ENCODE results near the gene SEZ6. TPM values are rescaled to one million over a fixed set of nuclear protein-coding genes. Genes with fewer than 3 reads are reported as not detected.

SEZ6 gene
- total and polyA plus RNA-seq, 3 experiments from 2014 or later = 1.6 TPM; not detected in 2

DNA sequence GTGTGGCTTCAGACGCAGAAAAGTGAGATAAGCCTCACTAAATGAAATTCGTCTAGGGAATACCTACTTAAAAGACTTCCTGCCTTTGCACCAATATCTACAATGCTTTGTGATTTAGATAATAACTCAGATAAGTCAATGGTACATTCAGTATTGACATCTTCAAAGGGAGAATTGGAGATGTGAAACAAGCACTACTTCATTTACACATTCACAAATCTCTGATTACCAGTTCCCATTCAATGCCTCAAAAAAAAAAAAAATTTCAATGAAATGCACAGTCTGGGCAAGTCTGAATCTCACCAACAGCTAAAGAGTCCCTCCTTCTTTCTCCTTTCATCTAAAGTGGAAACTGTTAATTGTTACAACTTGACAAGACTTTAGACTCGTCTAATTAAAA lies 58.2 kb downstream of the SEZ6 start:
- peak in 1 of 5 donors; percentile 15 for DNase-seq
- ChIA-PET CTCF (interaction anchor here (1.4 to 3.3 kb wide), 3 partner anchors 20 to 221 kb away, joined by 5 to 31 read pairs (median 25); partner anchors contain the start of genes DHRS13 and TLCD1), POLR2A (interaction anchor here (0.7 to 5.6 kb wide), 3 partner anchors 8 to 221 kb away, joined by 3 to 63 read pairs (median 44); partner anchors contain the start of gene TLCD1)
- peaks cover 60% of the 10 kb centered on the region for H3K4me1 ChIP-seq (ENCODE audit: insufficient read depth, low read length)
- no peaks in the 10 kb centered on the region for H3K27me3 ChIP-seq (ENCODE audit: insufficient read depth, low read length, poor library complexity, severe bottlenecking)
- Mint-ChIP-seq H3K27me3 (peaks cover 0 to 4% of the 10 kb centered on the region in 2 donors), H3K9me3 (no peaks in the 10 kb centered on the region), H3K27ac (peak overlapping the region; percentile 90 to 99 (median 96)), H3K4me3 (peak overlapping the region; percentile 91 to 98 (median 96)), H3K4me1 (peaks cover 57 to 60% (median 58%) of the 10 kb centered on the region in 3 donors), H3K36me3 (peaks cover 0 to 71% (median 12%) of the 10 kb centered on the region in 3 donors)
- H3K36me3 ChIP-seq (ENCODE audit: insufficient read depth, low read length) = peaks cover 3% of the 10 kb centered on the region
- peak overlapping the region; percentile 79 for H3K4me3 ChIP-seq (ENCODE audit: low read length)
- no peak overlapping the region for H3K27ac ChIP-seq (ENCODE audit: low read depth, low read length)
- H3K9me3 ChIP-seq (ENCODE audit: low read length) = no peaks in the 10 kb centered on the region

DNA sequence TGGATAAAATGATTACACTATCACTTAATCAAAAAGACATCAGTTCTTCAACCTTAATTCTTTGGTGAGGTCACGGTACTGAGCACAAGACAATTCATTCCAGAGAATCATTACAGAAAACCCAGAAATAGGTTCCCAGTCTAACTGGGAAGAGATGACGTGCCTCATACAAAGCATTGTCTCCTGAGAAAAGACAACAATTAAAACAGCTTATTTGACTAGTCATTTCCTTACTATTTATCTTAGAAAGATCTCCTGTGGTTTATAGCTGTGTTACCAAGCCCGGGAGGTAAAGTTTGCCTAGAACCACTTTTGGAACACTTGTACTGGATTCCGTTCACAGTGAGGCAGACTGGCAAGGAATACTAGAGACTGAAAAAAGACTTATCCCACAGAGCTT lies 59.6 kb downstream of the SEZ6 start:
- POLR2A ChIA-PET = interaction anchor here (1.2 to 1.5 kb wide), 4 partner anchors 9 to 20 kb away, joined by 3 to 4 read pairs (median 3); no protein-coding TSS in a partner anchor

DNA sequence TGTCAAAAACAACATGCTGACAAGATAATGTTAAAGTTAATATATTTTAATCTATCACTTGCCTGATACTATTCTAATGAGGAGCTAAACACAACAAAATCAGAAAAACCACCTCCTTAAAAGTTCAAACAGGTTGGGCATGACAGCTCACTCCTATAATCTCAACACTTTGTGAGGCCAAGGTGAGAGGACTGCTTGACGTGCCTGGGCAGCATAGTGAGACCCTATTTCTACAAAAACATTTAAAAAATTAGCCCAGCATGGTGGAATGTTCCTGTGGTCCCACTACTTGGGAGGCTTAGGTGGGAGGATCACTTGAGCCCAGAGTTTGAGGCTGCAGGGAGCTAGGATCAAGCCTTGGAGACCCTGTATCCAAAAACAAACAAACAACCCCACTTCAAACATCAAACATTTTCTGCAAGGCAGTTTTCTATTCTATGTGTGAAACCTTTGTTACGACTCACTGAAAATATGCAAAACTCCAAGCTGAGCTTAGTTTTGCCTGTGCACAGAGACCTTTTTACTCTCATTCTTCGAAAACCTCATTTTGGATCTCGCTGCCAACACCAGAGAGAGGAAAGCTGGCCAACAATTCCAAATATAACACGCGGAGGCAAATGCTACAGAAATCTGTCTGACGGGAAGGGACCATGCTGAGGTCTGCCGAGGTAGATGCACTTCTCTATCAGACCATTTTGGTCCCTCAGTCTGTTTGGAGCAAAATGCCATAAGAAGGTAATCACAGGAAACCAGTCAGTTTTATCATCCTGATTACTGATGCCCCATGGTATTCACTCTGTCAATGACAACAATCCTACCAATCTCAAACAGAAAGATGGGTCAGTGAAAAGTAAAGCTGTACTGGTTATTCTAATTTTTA lies 60.7 kb downstream of the SEZ6 start:
- CTCF ChIA-PET = interaction anchor here (1.0 to 2.3 kb wide), 5 partner anchors 9 to 218 kb away, joined by 3 to 10 read pairs (median 3); partner anchors contain the start of gene TLCD1
- Histone ChIP-seq H3K27me3 (ENCODE audit: insufficient read depth, low read length, poor library complexity, severe bottlenecking) (no peaks in the 10 kb centered on the region), H3K27ac (ENCODE audit: low read depth, low read length) (no peak overlapping the region), H3K4me3 (ENCODE audit: low read length) (no peak overlapping the region), H3K4me1 (ENCODE audit: insufficient read depth, low read length) (peaks cover 77% of the 10 kb centered on the region), H3K36me3 (ENCODE audit: insufficient read depth, low read length) (peaks cover 3% of the 10 kb centered on the region), H3K9me3 (ENCODE audit: low read length) (no peaks in the 10 kb centered on the region)
- H3K9me3 Mint-ChIP-seq = no peaks in the 10 kb centered on the region
- DNase-seq = no peak
- H3K36me3 Mint-ChIP-seq = peaks cover 0 to 83% (median 16%) of the 10 kb centered on the region in 3 donors
- H3K27me3 Mint-ChIP-seq = peaks cover 0 to 2% of the 10 kb centered on the region in 2 donors
- POLR2A ChIA-PET = interaction anchor here (1.1 to 1.5 kb wide), 4 partner anchors 8 to 19 kb away, joined by 3 to 7 read pairs (median 4); no protein-coding TSS in a partner anchor
- peaks cover 73 to 81% (median 80%) of the 10 kb centered on the region in 3 donors for H3K4me1 Mint-ChIP-seq
- peak overlapping the region; percentile 28 to 97 (median 56) for H3K4me3 Mint-ChIP-seq
- peak overlapping the region; percentile 54 to 96 (median 94) for H3K27ac Mint-ChIP-seq

More for the DNA sequence above, 59.6 kb downstream of the SEZ6 start:
- CTCF ChIA-PET = interaction anchor here (1.0 to 2.3 kb wide), 4 partner anchors 16 to 219 kb away, joined by 3 to 10 read pairs (median 4); partner anchors contain the start of gene TLCD1
- Mint-ChIP-seq H3K36me3 (peaks cover 0 to 79% (median 16%) of the 10 kb centered on the region in 3 donors), H3K4me1 (peaks cover 64 to 69% (median 69%) of the 10 kb centered on the region in 3 donors), H3K9me3 (no peaks in the 10 kb centered on the region), H3K4me3 (peak overlapping the region; percentile 28 to 97 (median 64)), H3K27me3 (peaks cover 0 to 4% of the 10 kb centered on the region in 2 donors), H3K27ac (peak overlapping the region; percentile 70 to 99 (median 94))
- H3K9me3 ChIP-seq (ENCODE audit: low read length) = no peaks in the 10 kb centered on the region
- peaks cover 66% of the 10 kb centered on the region for H3K4me1 ChIP-seq (ENCODE audit: insufficient read depth, low read length)
- no peak for DNase-seq
- peaks cover 3% of the 10 kb centered on the region for H3K36me3 ChIP-seq (ENCODE audit: insufficient read depth, low read length)
- no peaks in the 10 kb centered on the region for H3K27me3 ChIP-seq (ENCODE audit: insufficient read depth, low read length, poor library complexity, severe bottlenecking)
- H3K4me3 ChIP-seq (ENCODE audit: low read length) = peak overlapping the region; percentile 33
- no peak overlapping the region for H3K27ac ChIP-seq (ENCODE audit: low read depth, low read length)

DNA sequence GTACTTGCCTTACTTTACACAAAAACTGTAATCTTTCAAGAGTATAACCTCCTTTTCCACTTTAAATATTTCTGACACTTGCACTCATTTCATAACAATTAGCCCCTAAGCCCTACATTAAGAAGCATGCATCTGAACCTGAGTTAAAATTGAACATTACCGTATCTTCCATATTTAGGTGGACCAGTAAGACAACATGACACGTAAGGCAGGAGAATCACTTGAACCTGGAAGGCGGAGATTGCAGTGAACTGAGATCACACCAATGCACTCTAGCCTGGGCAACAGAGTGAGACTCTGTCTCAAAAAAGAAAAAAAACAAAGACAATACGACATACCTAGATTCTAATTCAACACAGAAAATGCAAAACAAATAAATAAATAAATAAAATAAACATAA lies 61.5 kb downstream of the SEZ6 start:
- peaks cover 0 to 84% (median 16%) of the 10 kb centered on the region in 3 donors for H3K36me3 Mint-ChIP-seq
- CTCF ChIA-PET = interaction anchor here (0.9 to 2.3 kb wide), 5 partner anchors 9 to 217 kb away, joined by 3 to 10 read pairs (median 5); partner anchors contain the start of gene TLCD1
- Histone ChIP-seq H3K4me3 (ENCODE audit: low read length) (no peak overlapping the region), H3K9me3 (ENCODE audit: low read length) (no peaks in the 10 kb centered on the region), H3K27me3 (ENCODE audit: insufficient read depth, low read length, poor library complexity, severe bottlenecking) (no peaks in the 10 kb centered on the region), H3K36me3 (ENCODE audit: insufficient read depth, low read length) (peaks cover 3% of the 10 kb centered on the region), H3K27ac (ENCODE audit: low read depth, low read length) (no peak overlapping the region), H3K4me1 (ENCODE audit: insufficient read depth, low read length) (peaks cover 84% of the 10 kb centered on the region)
- POLR2A ChIA-PET = no interaction called here
- H3K9me3 Mint-ChIP-seq = no peaks in the 10 kb centered on the region
- H3K4me1 Mint-ChIP-seq = peaks cover 81 to 88% (median 88%) of the 10 kb centered on the region in 3 donors
- no peak for DNase-seq
- peaks cover 0 to 2% of the 10 kb centered on the region in 2 donors for H3K27me3 Mint-ChIP-seq
- peak overlapping the region in 7 of 8 donors; percentile 5 to 93 (median 37) for H3K27ac Mint-ChIP-seq
- peak overlapping the region in 3 of 7 donors; percentile 14 to 38 (median 22) for H3K4me3 Mint-ChIP-seq

DNA sequence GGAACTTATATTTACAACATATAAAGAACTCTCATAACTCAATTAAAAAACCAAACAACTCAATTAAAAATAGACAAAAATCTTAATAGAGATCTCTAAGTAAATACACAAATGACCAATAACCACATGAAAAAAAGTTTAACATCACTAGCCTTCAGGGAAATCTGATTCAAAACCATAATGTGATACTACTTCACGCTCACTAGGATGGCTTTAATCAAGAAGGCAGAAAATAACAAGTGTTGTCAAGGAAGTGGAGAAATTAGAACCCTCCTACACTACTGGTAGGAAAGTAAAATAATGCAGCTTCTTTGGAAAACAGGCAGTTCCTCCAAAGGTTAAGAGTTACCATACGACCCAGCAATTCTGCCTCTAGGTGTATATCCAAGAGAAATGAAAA lies 62.9 kb downstream of the SEZ6 start:
- no peak overlapping the region for H3K27ac ChIP-seq (ENCODE audit: low read depth, low read length)
- H3K9me3 ChIP-seq (ENCODE audit: low read length) = no peaks in the 10 kb centered on the region
- CTCF ChIA-PET = interaction anchor here (1.4 to 2.0 kb wide), 4 partner anchors 10 to 198 kb away, joined by 3 to 8 read pairs (median 6); no protein-coding TSS in a partner anchor
- peaks cover 3% of the 10 kb centered on the region for H3K36me3 ChIP-seq (ENCODE audit: insufficient read depth, low read length)
- H3K27me3 ChIP-seq (ENCODE audit: insufficient read depth, low read length, poor library complexity, severe bottlenecking) = no peaks in the 10 kb centered on the region
- Mint-ChIP-seq H3K27me3 (no peaks in the 10 kb centered on the region), H3K4me1 (peaks cover 81 to 94% (median 93%) of the 10 kb centered on the region in 3 donors), H3K9me3 (no peaks in the 10 kb centered on the region), H3K27ac (peak overlapping the region in 5 of 8 donors; percentile 19 to 74 (median 58)), H3K36me3 (peaks cover 0 to 80% (median 18%) of the 10 kb centered on the region in 3 donors), H3K4me3 (no peak overlapping the region)
- H3K4me1 ChIP-seq (ENCODE audit: insufficient read depth, low read length) = peaks cover 87% of the 10 kb centered on the region
- DNase-seq = no peak
- POLR2A ChIA-PET = no interaction called here
- no peak overlapping the region for H3K4me3 ChIP-seq (ENCODE audit: low read length)

DNA sequence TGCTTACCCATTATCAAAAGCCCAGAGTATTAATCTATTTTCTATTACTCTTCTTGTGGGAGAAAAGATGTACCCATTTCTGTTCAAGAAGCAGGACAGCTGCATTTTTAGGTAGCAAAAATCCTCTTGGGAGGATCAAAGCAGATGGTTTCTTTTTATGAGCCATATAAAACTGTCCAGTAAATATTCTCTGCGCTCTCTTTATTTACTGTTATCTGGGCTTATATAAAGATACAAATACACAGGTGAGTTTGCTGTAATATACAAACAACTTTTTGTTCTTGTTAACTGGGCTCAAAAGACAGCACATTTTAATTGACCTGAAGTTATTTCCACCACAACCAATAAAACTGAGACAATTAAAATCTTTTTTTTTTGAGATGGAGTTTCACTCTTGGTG lies 64.6 kb downstream of the SEZ6 start:
- Histone ChIP-seq H3K27me3 (ENCODE audit: insufficient read depth, low read length, poor library complexity, severe bottlenecking) (no peaks in the 10 kb centered on the region), H3K4me1 (ENCODE audit: insufficient read depth, low read length) (peaks cover 85% of the 10 kb centered on the region), H3K4me3 (ENCODE audit: low read length) (no peak overlapping the region), H3K36me3 (ENCODE audit: insufficient read depth, low read length) (no peaks in the 10 kb centered on the region), H3K27ac (ENCODE audit: low read depth, low read length) (no peak overlapping the region), H3K9me3 (ENCODE audit: low read length) (no peaks in the 10 kb centered on the region)
- Mint-ChIP-seq H3K27me3 (no peaks in the 10 kb centered on the region), H3K4me3 (no peak overlapping the region), H3K36me3 (peaks cover 0 to 78% (median 15%) of the 10 kb centered on the region in 3 donors), H3K27ac (peak overlapping the region in 3 of 8 donors; percentile 17 to 32 (median 17)), H3K9me3 (no peaks in the 10 kb centered on the region), H3K4me1 (peaks cover 80 to 95% (median 95%) of the 10 kb centered on the region in 3 donors)
- POLR2A ChIA-PET = interaction anchor here (1.2 kb wide), 1 partner anchor 8 kb away, joined by 4 read pairs; no protein-coding TSS in a partner anchor
- CTCF ChIA-PET = interaction anchor here (1.2 kb wide), 2 partner anchors 14 to 40 kb away, joined by 3 read pairs; no protein-coding TSS in a partner anchor
- no peak for DNase-seq

DNA sequence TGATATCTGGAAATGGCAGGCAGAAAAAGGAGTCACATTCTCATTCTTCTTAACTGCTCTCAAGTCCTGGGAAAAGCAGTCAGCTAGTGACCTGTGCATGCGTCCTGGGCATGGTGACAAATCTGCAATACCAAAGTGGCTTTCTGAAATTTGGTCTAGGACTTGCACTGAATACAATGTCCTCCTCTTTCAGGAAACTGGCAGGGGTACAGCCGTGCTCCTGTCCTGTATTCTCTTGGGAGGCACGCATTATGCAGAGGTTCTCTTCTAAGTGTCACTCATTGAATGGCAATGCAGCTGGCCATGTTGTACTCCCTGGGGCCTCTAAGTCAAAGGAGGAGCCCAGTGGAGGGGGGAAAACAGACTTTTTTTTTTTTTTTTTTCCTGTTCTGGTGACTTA lies 65.2 kb downstream of the SEZ6 start:
- no peaks in the 10 kb centered on the region for H3K9me3 ChIP-seq (ENCODE audit: low read length)
- Mint-ChIP-seq H3K4me1 (peaks cover 80 to 95% (median 95%) of the 10 kb centered on the region in 3 donors), H3K36me3 (peaks cover 0 to 80% (median 13%) of the 10 kb centered on the region in 3 donors), H3K4me3 (peak overlapping the region in 1 of 7 donors; percentile 61), H3K27me3 (peaks cover 0 to 2% of the 10 kb centered on the region in 2 donors), H3K27ac (peak overlapping the region in 6 of 8 donors; percentile 35 to 88 (median 51)), H3K9me3 (no peaks in the 10 kb centered on the region)
- DNase-seq = no peak
- H3K36me3 ChIP-seq (ENCODE audit: insufficient read depth, low read length) = no peaks in the 10 kb centered on the region
- no peak overlapping the region for H3K4me3 ChIP-seq (ENCODE audit: low read length)
- ChIA-PET POLR2A (interaction anchor here (1.2 kb wide), 1 partner anchor 9 kb away, joined by 4 read pairs; no protein-coding TSS in a partner anchor), CTCF (interaction anchor here (1.2 kb wide), 2 partner anchors 13 to 39 kb away, joined by 3 read pairs; no protein-coding TSS in a partner anchor)
- H3K4me1 ChIP-seq (ENCODE audit: insufficient read depth, low read length) = peaks cover 85% of the 10 kb centered on the region
- H3K27me3 ChIP-seq (ENCODE audit: insufficient read depth, low read length, poor library complexity, severe bottlenecking) = no peaks in the 10 kb centered on the region
- no peak overlapping the region for H3K27ac ChIP-seq (ENCODE audit: low read depth, low read length)
